H1 (cell line): ENCODE data around the gene ST13. TPM values are rescaled to one million over a fixed set of nuclear protein-coding genes. Genes with fewer than 3 reads are reported as not detected.

ENCODE experiments used
- CTCF ChIA-PET: fragments of 300-600 bp; sonication (Branson Sonifier 250); formaldehyde crosslinking; loops from one replicate; lab custom pipeline; 2021; ENCODE audit not compliant: partially characterized antibody; lab: Charles Lee
- POLR2A ChIA-PET: fragments of 300-600 bp; sonication (Branson Sonifier 250); formaldehyde crosslinking; loops from one replicate; lab custom pipeline; 2021; ENCODE audit warnings: inconsistent platforms; ENCODE audit not compliant: partially characterized antibody; lab: Charles Lee
- DNase-seq, 2 experiments: peaks; one replicate each; pipeline versions ENCODE4 v3.0.0 to v3.0.0-alpha.2; 2010 to 2022; ENCODE audit warnings: low spot score in 2 of 2, low read depth in 1 of 2, mixed read lengths in 1 of 2
- FAIRE-seq: peaks from 2 replicates; lab custom pipeline; 2011; peaks lifted over from hg19 to GRCh38; lab: Jason Lieb, UNC
- H2AFZ ChIP-seq: 2 replicates; pipeline ENCODE4 v1.8.1; 2012; ENCODE audit warnings: low read length, inconsistent platforms
- H2AK5ac ChIP-seq: 2 replicates; pipeline ENCODE4 v1.6.1; 2013; ENCODE audit warnings: low read depth, low read length
- H2BK120ac ChIP-seq: replicated peaks from 2 replicates; pipeline ENCODE3; 2013; ENCODE audit warnings: low read depth, low read length, inconsistent platforms
- H2BK12ac ChIP-seq: 2 replicates; pipeline ENCODE4 v1.6.1; 2013; ENCODE audit warnings: low read depth, low read length
- H2BK15ac ChIP-seq: 2 replicates; pipeline ENCODE4 v1.6.1; 2013; ENCODE audit warnings: low read length
- H2BK20ac ChIP-seq: 2 replicates; pipeline ENCODE4 v1.6.1; 2013; ENCODE audit warnings: low read length
- H2BK5ac ChIP-seq: 2 replicates; pipeline ENCODE4 v1.6.1; 2013; ENCODE audit warnings: low read depth, low read length
- H3K14ac ChIP-seq: 2 replicates; pipeline ENCODE4 v1.6.1; 2013; ENCODE audit warnings: inconsistent platforms; ENCODE audit not compliant: insufficient read length
- H3K18ac ChIP-seq: 2 replicates; pipeline ENCODE4 v1.6.1; 2013; ENCODE audit warnings: low read length; ENCODE audit errors: extremely low read depth
- H3K23ac ChIP-seq: 2 replicates; pipeline ENCODE4 v1.6.1; 2013; ENCODE audit warnings: inconsistent platforms; ENCODE audit not compliant: insufficient read length
- H3K23me2 ChIP-seq: 2 replicates; pipeline ENCODE4 v1.6.1; 2013; ENCODE audit warnings: low read depth, low read length
- H3K27ac ChIP-seq: 2 replicates; pipeline ENCODE4 v1.6.1; 2011; ENCODE audit warnings: low read depth, low read length, inconsistent platforms
- H3K27me3 ChIP-seq, 4 experiments: replicated peaks in 1 of 4; 1 replicate in 1 of 4; 2 replicates in 3 of 4; pipeline versions ENCODE4 v1.6.1 to v1.8.1; 2011 to 2013; ENCODE audit warnings: low read length in 3 of 4, mild to moderate bottlenecking in 3 of 4, inconsistent platforms in 2 of 4, mixed read lengths in 2 of 4, moderate library complexity in 1 of 4; ENCODE audit not compliant: control insufficient read depth in 3 of 4, insufficient read depth in 3 of 4; ENCODE audit errors: extremely low read depth in 1 of 4
- H3K36me3 ChIP-seq, 4 experiments: 2 replicates each; pipeline versions ENCODE4 v1.6.1 to v1.8.1; 2011 to 2013; ENCODE audit warnings: mild to moderate bottlenecking in 4 of 4, low read length in 3 of 4, moderate library complexity in 2 of 4, control low read depth in 1 of 4, inconsistent platforms in 1 of 4; ENCODE audit not compliant: insufficient read depth in 4 of 4, control insufficient read depth in 2 of 4
- H3K4ac ChIP-seq: replicated peaks from 2 replicates; pipeline ENCODE3; 2013; ENCODE audit warnings: low read length, low read depth, mixed read lengths, inconsistent platforms; ENCODE audit not compliant: insufficient read length
- H3K4me1 ChIP-seq, 4 experiments: replicated peaks in 1 of 4; 1 replicate in 1 of 4; 2 replicates in 3 of 4; pipeline versions ENCODE4 v1.6.1 to v1.8.1; 2011 to 2013; ENCODE audit warnings: low read length in 3 of 4, inconsistent platforms in 2 of 4, mixed read lengths in 1 of 4; ENCODE audit not compliant: insufficient read depth in 4 of 4, control insufficient read depth in 3 of 4
- H3K4me2 ChIP-seq, 2 experiments: 2 replicates each; pipeline versions ENCODE4 v1.6.1 to v1.8.1; 2011 to 2013; ENCODE audit warnings: low read depth in 2 of 2, low read length in 2 of 2, control low read depth in 1 of 2, inconsistent platforms in 1 of 2, mild to moderate bottlenecking in 1 of 2; ENCODE audit not compliant: insufficient read depth in 1 of 2
- H3K4me3 ChIP-seq, 4 experiments: fragments of 200-600, 300-600 bp in 1 of 4; sonication (generic), shearing (Covaris generic), sonication (Bioruptor Twin) in 1 of 4; 2 replicates each; pipeline versions ENCODE4 v1.5.1 to v1.8.1; 2011 to 2016; ENCODE audit warnings: low read length in 4 of 4, low read depth in 3 of 4, control low read depth in 2 of 4, inconsistent platforms in 2 of 4, mild to moderate bottlenecking in 2 of 4, mixed read lengths in 1 of 4, moderate library complexity in 1 of 4; ENCODE audit not compliant: insufficient read depth in 2 of 4; ENCODE audit errors: extremely low read depth in 1 of 4
- H3K56ac ChIP-seq: replicated peaks from 2 replicates; pipeline ENCODE3; 2013; ENCODE audit warnings: low read depth, mild to moderate bottlenecking, mixed read lengths, low read length, inconsistent platforms; ENCODE audit not compliant: insufficient read length
- H3K79me1 ChIP-seq: 2 replicates; pipeline ENCODE4 v1.6.1; 2013; ENCODE audit warnings: low read depth, low read length, control low read depth
- H3K79me2 ChIP-seq, 2 experiments: 2 replicates each; pipeline versions ENCODE4 v1.6.1 to v1.8.1; 2012 to 2013; ENCODE audit warnings: low read length in 2 of 2, mild to moderate bottlenecking in 2 of 2, inconsistent platforms in 1 of 2; ENCODE audit not compliant: insufficient read depth in 2 of 2, control insufficient read depth in 1 of 2
- H3K9ac ChIP-seq, 4 experiments: replicated peaks in 1 of 4; 1 replicate in 1 of 4; 2 replicates in 3 of 4; pipeline versions ENCODE4 v1.6.1 to v1.8.1; 2011 to 2013; ENCODE audit warnings: low read depth in 3 of 4, low read length in 3 of 4, control low read depth in 2 of 4, mild to moderate bottlenecking in 2 of 4, moderate library complexity in 2 of 4, inconsistent platforms in 1 of 4; ENCODE audit errors: extremely low read depth in 1 of 4
- H3K9me3 ChIP-seq, 2 experiments: 2 replicates each; pipeline versions ENCODE4 v1.6.1 to v1.8.1; 2012 to 2013; ENCODE audit warnings: mild to moderate bottlenecking in 2 of 2, moderate library complexity in 2 of 2, control low read depth in 1 of 2, inconsistent platforms in 1 of 2, low read depth in 1 of 2, low read length in 1 of 2, mixed read lengths in 1 of 2; ENCODE audit not compliant: insufficient read depth in 2 of 2
- H4K20me1 ChIP-seq, 2 experiments: replicated peaks in 1 of 2; 2 replicates each; pipeline versions ENCODE3 to v1.8.1; 2011 to 2013; ENCODE audit warnings: inconsistent platforms in 2 of 2, low read length in 2 of 2, mild to moderate bottlenecking in 1 of 2; ENCODE audit not compliant: insufficient read depth in 2 of 2, control insufficient read depth in 1 of 2
- H4K5ac ChIP-seq: 2 replicates; pipeline ENCODE4 v1.6.1; 2013; ENCODE audit warnings: low read length, low read depth, mixed read lengths, inconsistent platforms; ENCODE audit not compliant: insufficient read length
- H4K8ac ChIP-seq: 2 replicates; pipeline ENCODE4 v1.8.0; 2013; ENCODE audit warnings: mild to moderate bottlenecking, moderate library complexity, low read length, inconsistent platforms; ENCODE audit not compliant: insufficient read depth; ENCODE audit errors: extremely low read depth
- H4K91ac ChIP-seq: replicated peaks from 2 replicates; pipeline ENCODE3; 2013; ENCODE audit warnings: low read length, mixed read lengths, inconsistent platforms; ENCODE audit not compliant: insufficient read length
- SIN3A ChIP-seq, 2 experiments: IDR thresholded peaks in 1 of 2; conservative IDR thresholded peaks in 1 of 2; 2 replicates each; pipeline ENCODE4 v1.6.1; 2011 to 2012; ENCODE audit warnings: low read length in 2 of 2, improper control_type of control experiment in 1 of 2, low read depth in 1 of 2, mild to moderate bottlenecking in 1 of 2
- polyA plus RNA-seq, 7 experiments: library from polyadenylated mRNA; depleted of rRNA in 3 of 7; stranded (reverse) in 5 of 7; unstranded in 2 of 7; fragments of >200 nt in 5 of 7; fragments of 200-250 nt in 2 of 7; gene quantifications; 1 replicate in 5 of 7; 2 replicates in 1 of 7; 4 replicates in 1 of 7; pipeline versions ENCODE4 v1.2.1 to v1.2.3, GENCODE V29; 2011 to 2013; ENCODE audit warnings: missing spikeins in 2 of 7, mixed read lengths in 2 of 7
- total RNA-seq: library from RNA; stranded (reverse); fragmentation: NEBNext Ultra II Directional; extraction: Animal tissue kit (Norgen Biotek cat#: 25700); gene quantifications from 2 replicates; pipeline ENCODE4 v1.2.1, GENCODE V29; 2021

The ST13 gene
- total and polyA plus RNA-seq, 2 of the 8 experiments (the other 6 are each of a cell fraction or from before 2014, with no cell fraction given): 52.0 to 305 TPM

GRCh38 chr22:40889116-40889515, 32.7 kb upstream of the ST13 start:
- Histone ChIP-seq H2AFZ (no peak overlapping the region), H3K36me3 (peaks cover 0 to 32% (median 10%) of the 10 kb centered on the region in 4 experiments; a peak in 5 of 8 replicates), H3K23me2 (no peaks in the 10 kb centered on the region; the same call in 1 of the 2 replicates), H4K91ac (no peak overlapping the region), H2BK12ac (no peak overlapping the region), H3K4me3 (no peak overlapping the region), H3K9me3 (no peaks in the 10 kb centered on the region), H3K4ac (no peak overlapping the region), H4K5ac (no peak overlapping the region), H3K79me1 (no peaks in the 10 kb centered on the region), H2BK20ac (no peak overlapping the region), H2BK5ac (no peak overlapping the region), H3K18ac (no peak overlapping the region), H3K14ac (no peak overlapping the region), H3K4me1 (no peaks in the 10 kb centered on the region), H3K27me3 (no peaks in the 10 kb centered on the region), H2BK15ac (no peak overlapping the region), H3K23ac (no peak overlapping the region), H2AK5ac (no peak overlapping the region), H3K9ac (no peak overlapping the region), H4K8ac (no peak overlapping the region), H3K4me2 (no peak overlapping the region), H3K56ac (no peak overlapping the region), H2BK120ac (no peak overlapping the region), H4K20me1 (peaks cover 2% of the 10 kb centered on the region in 2 experiments), H3K79me2 (no peaks in the 10 kb centered on the region), H3K27ac (no peak overlapping the region)
- CTCF ChIA-PET: interaction anchor here (0.8 to 1.4 kb wide), 4 partner anchors 10 to 34 kb away, joined by 3 to 6 read pairs (median 4); no protein-coding TSS in a partner anchor
- FAIRE-seq: peak; percentile 45
- POLR2A ChIA-PET: no interaction called here
- DNase-seq: no peak
- TF ChIP-seq SIN3A (conservative IDR thresholded peaks at IDR 0.05 in 1 of 2, IDR thresholded peaks at IDR 0.05 in 1 of 2; ENCODE audit: low read depth in 1 of 2, low read length in 2 of 2): no peak
